NCI-H1092 treated with DMSO at 0.1 percent for 48 hours (cell line): ENCODE measurements around the gene UBE2F.

Experiments used
- DNase-seq: peaks from one replicate; lab custom pipeline; 2025; lab: John Stamatoyannopoulos, UW

The UBE2F gene

DNA sequence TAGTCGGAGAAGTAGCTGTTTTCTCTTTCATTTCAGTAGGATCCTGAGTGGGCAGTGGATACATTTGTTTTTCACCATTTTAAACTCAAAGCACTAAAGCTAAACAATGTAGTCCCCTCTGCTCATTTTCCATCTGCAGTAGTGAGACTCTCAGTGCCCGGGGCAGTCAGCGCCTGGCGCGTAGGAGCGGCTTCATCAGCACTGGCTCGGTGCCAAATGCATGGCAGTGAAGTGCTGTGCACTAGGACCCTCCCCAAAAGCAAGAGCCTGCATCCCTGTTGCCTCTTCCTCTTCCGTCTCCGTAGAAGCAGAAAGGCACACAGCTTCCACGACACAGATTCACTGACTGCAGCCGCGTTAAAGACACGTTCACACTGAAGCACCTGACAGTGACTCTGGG is 114.3 kb downstream of the UBE2F start:
- DNase-seq: no peak

- no peak for DNase-seq
Observed at GRCh38 chr2:238081561-238081960, 114.7 kb downstream of the UBE2F start.

DNA sequence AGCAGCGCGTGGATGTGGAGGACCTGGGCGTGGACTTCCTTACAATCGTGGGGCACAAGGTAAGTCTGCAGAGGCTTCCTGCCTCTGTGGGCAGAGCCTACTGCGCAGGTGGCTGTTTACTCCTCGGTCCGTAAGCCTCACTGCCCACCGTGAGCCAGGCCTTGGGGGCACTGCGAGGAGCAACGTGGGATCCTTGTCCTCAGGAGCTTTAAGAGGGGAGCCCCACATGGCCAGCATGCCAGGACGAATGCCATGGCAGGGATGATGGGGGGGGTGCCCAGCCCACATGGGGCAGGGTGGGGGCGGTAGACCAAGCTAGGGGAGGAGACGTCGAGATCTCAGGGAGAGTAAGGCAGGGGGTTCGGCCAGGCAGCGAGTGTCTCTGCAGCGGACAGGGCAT is 115.3 kb downstream of the UBE2F start:
- DNase-seq: no peak

DNA sequence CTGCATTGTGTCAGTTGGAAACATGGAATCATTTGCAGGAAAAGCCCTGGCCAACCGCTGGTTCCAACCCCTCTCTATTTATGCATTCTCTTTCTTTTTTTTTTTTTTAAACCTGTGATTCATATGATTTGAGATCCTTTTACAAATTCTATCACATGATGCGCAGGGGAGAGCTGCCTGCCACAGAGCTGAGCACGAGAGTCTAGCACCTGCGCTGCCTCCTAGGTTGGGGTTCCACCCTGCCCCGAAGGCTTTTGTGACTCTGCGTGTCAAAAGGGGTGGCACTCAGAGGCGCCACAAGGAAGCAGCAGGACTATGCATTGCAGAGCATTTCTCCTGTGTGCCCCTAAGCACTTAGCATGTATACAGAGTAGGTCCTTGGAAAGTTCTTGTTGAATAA is 116.0 kb downstream of the UBE2F start:
- DNase-seq: no peak

- no peak for DNase-seq
Observed at GRCh38 chr2:238083919-238084318, 117.1 kb downstream of the UBE2F start.

DNA sequence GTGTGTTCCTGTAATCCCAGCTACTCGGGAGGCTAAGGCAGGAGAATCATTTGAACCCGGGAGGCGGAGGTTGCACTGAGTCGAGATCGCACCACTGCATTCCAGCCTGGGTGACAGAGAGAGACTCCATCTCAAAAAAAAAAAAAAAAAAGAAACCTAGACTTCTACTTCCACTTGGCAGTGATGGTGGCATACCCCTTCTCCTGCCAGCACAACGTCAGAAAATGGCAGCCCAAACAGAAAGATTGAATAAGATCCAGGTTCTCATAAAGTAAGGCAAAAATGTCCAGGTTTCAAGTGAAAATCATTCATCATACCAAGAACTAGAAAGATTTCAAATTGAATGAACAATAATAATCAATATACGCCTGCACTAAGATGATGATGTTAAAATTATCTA is 117.9 kb downstream of the UBE2F start:
- no peak for DNase-seq

DNA sequence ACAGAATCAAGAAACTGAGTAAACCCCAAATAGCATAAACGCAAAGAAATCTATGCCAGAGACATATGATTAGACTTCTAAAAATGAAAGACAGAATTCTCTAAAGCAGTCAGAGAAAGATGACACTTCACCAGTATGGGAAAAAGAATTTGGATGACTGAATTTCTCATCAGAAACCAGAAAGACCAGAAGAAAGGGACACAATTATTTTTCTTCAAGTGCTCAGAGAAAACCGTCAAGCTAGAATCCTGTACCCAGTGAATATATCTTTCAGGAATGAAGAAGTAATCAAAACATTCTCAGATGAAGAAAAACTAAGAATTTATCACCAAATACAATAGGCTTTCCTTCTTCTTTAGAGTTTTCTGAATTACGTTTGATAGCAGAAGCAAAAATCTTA is 119.1 kb downstream of the UBE2F start:
- no peak for DNase-seq

DNA sequence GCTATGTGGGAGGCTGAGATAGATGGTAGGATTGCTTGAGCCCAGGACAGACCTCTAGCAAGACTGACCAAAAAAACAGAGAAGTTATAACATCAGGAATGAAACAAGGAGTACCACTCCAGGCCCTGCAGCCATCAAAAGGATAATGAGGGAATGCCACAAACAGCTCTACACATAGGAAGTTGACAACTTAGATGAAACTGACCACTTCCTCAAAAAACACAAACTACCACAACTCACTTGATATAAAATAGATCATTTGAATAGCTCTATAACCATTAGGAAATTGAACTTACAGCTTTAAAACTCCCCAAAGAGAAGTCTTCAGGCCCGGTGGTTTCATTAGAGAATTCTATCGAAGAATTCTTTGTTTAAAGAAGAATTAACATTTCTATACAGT is 120.4 kb downstream of the UBE2F start:
- DNase-seq: no peak

- DNase-seq: no peak
Observed at GRCh38 chr2:238090887-238091286, 124.1 kb downstream of the UBE2F start.

- DNase-seq: no peak
Observed at GRCh38 chr2:238091436-238092060, 124.7 kb downstream of the UBE2F start.
